ENCODE results near the gene KIR2DL4.

DNA sequence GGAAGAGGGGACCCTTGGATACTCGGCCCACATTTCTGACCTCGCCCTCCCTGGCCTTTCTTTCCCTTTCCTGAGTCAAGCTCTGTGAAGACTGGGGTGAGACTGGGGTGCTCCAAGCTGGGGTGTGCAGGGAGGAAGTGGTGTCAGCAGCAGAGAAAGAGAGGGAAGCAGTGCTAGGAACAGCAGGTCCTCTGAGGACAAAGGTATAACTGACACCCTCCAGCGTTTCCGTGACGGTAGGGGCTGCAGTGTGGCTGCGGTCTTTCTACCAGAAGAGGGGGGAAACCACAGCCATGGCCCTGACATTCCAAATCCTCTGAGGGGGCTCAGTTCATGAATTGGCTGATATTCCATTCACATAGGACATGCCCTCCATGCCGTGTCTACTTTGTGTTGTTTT is 47.9 kb downstream of the KIR2DL4 start:
- TF ChIP-seq CTCF (IDR thresholded peaks at IDR 0.05; ENCODE audit: low read length) (no peak), EZH2 (IDR thresholded peaks at IDR 0.05; ENCODE audit: borderline replicate concordance, low read length) (no peak)
